Astrocyte of the spinal cord (primary cell): Measurements from ENCODE around the gene WRNIP1.
A peak's percentile ranks its signal among the peaks of the same experiment; 100 is the strongest.

ENCODE experiments used
- DNase-seq: peaks from one replicate; pipeline ENCODE4 v3.0.0; 2011; ENCODE audit warnings: low read depth, low spot score
- H3K4me3 ChIP-seq: 2 replicates; pipeline ENCODE4 v1.5.1; 2011; ENCODE audit warnings: low read depth, mild to moderate bottlenecking, low read length, moderate library complexity
- in situ Hi-C: cut with HindIII; loops from 2 replicates; pipeline ENCODE4 v1.10.0; 2017; ENCODE audit warnings: low sequenced_read_pairs
- TF ChIP-seq, protein P1 (sequence below): IDR thresholded peaks from 2 replicates; pipeline ENCODE4 v1.5.1; 2012; ENCODE audit warnings: low read depth, mild to moderate bottlenecking, low read length, inconsistent platforms

Gene WRNIP1

DNA sequence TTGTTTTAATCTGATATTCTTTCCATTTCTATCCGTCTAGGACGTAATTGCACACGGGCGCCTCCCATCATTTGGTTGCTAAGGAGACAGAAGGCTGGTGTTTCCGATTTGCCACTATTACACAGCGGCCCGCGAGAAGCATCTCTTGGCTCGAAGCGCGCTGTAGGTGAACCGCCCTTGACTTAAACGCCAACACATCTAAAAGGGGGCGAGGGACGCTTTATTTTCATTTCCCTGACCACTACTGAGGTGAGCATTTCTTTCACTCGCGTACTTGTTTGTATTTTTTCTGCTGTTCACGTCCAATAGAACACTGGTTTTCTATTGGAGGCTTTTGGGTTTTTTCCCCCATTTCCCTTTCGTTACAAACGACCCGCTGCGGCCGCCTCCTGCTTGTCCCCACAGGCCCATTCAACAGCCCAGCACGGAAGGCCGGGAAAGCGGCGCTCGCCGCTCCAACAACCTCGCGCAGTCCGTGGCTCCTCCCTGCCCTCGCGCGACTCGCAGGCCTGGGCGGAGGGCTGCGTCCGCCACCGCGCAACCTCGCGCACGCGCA, 505 bp upstream of the WRNIP1 start:
- in situ Hi-C loops, result no loop called here
- H3K4me3 ChIP-seq, result peak overlapping the region; percentile 63
- TF ChIP-seq, protein P1, sequence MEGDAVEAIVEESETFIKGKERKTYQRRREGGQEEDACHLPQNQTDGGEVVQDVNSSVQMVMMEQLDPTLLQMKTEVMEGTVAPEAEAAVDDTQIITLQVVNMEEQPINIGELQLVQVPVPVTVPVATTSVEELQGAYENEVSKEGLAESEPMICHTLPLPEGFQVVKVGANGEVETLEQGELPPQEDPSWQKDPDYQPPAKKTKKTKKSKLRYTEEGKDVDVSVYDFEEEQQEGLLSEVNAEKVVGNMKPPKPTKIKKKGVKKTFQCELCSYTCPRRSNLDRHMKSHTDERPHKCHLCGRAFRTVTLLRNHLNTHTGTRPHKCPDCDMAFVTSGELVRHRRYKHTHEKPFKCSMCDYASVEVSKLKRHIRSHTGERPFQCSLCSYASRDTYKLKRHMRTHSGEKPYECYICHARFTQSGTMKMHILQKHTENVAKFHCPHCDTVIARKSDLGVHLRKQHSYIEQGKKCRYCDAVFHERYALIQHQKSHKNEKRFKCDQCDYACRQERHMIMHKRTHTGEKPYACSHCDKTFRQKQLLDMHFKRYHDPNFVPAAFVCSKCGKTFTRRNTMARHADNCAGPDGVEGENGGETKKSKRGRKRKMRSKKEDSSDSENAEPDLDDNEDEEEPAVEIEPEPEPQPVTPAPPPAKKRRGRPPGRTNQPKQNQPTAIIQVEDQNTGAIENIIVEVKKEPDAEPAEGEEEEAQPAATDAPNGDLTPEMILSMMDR, result no peak
- DNase-seq, result peak; percentile 75

DNA sequence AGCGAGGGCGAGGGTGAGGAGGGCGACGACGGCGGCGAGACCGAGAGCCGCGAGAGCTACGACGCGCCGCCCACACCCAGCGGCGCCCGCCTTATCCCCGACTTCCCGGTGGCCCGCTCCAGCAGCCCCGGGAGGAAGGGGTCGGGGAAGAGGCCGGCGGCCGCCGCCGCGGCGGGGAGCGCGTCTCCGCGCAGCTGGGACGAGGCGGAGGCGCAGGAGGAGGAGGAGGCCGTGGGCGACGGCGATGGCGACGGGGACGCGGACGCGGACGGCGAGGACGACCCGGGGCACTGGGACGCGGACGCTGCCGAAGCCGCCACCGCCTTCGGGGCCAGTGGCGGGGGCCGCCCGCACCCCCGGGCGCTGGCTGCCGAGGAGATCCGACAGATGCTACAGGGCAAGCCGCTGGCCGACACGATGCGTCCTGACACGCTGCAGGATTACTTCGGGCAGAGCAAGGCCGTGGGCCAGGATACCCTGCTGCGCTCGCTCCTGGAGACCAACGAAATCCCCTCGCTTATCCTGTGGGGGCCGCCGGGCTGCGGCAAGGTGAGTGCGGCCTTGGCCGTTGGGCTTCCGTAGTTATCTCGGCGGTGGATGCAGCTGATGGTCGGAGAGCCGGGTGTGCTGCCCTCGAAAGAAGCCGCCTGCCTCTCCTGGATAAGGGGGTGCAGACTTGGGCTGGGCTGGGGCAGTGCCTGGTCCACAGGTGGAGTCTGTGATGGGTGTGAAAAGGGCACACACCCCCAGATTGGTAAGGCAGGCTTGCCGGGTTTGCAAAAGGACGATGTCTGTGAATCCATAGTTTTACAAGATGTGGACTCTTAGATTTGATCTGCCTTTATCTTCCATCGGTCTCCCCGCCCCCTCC, 938 bp downstream of the WRNIP1 start:
- in situ Hi-C loops, result no loop called here
- DNase-seq, result peak; percentile 42
- TF ChIP-seq, protein P1, result no peak
- peak overlapping the region; percentile 79 for H3K4me3 ChIP-seq

DNA sequence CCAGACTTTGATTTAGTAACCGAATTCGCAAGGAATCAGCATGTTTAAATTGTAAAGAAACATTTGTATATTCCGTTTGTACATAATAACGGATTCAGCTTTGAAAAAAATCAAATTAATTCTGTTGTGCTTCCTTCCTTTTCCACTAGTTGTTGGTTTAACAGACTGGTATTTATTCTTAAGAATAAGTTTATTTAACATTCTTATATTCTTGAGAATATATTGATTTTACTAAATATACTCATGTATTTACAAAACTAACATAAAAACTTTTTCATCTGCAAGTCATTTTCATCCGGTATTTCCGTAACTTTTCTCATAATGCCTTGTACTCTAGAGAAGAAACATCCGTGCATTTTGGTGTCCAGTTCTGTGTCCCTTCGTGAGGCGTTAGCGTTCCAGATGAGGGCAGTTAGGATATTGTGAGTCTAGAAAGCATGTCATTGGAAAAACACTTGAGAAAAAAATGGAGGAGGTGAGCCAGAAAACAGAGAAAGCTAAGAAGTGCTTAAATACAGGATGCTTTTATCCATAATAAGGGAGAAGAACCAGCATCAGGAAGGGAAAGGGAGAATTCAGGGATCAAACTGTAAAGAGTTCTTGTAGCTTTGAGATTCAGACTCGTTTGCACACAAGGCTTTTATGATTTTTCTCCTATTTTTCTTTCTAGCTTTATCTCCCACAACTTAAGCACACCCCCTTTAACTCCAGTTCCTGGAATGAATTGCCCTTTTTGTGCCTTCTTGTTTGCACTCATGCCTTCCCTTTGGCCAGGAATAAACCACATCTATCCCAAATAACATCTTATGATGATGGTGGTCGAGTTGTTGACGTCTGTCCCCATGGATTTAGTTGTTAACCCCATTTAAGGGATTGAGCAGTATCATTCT, 1.8 kb downstream of the WRNIP1 start:
- in situ Hi-C loops, result no loop called here
- TF ChIP-seq, protein P1, result no peak
- H3K4me3 ChIP-seq, result peak overlapping the region; percentile 79
- DNase-seq, result peak; percentile 33

DNA sequence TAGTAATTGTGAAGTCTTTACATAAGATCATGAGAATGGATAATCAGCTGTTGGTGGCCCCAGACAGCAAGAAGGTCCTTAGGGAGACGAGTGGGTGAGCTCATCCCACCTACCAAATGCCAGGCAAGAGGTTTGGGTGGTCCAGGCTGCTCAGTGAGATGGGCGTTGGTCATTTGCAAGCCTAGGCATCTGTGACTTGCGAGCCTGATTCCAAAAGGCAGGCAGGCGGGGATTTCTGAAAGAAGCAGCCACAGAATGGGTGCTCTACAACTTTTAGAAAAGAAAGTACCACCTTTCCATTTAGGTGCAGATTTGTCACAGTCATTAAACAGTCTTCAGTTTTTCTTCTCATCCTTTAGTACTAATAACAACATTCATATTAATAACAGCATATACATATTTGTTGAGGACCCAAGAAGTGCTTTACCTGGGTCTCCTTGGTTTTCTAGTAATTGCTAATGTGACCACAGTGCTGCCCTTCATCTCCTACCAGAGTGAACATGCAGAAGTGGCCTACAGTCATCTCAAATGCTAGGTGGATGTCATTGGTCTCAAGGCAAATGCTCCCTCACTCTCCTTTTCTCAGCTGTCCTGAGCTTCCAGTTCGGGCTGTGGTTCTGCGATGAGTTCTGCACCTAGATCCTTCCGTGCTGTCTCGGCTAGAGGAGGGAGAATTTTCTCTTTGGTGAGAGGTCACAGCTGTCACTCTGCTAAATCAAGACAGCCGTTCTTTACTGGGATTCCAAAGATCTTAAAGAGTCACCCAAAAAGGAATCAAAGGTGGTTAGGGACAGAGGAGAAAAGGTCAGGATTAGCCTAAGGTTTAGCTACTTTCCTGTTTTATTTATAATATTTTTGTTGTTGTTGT, 2.7 kb downstream of the WRNIP1 start:
- TF ChIP-seq, protein P1, result no peak
- peak overlapping the region; percentile 79 for H3K4me3 ChIP-seq
- no peak for DNase-seq
- in situ Hi-C loops, result no loop called here

DNA sequence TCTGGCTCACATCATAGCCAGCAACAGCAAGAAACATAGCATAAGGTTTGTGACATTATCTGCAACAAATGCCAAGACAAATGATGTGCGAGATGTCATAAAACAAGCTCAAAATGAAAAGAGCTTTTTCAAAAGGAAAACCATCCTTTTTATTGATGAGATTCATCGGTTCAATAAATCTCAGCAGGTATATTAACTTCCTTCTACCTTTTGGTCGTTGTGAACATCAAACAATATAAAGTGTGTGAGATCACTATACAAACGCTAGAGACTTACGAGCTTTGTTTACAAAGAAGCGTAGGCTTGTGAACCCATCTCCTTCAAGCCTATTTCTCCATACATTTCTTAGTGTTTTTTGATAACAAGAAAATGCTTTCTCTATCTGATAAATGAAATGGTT, 3.5 kb downstream of the WRNIP1 start:
- in situ Hi-C loops, result no loop called here
- TF ChIP-seq, protein P1, result no peak
- no peak for DNase-seq
- no peak overlapping the region for H3K4me3 ChIP-seq
